Hepatocyte (in vitro differentiated cells): ENCODE measurements around the gene ZNF865. TPM values are rescaled to one million over a fixed set of nuclear protein-coding genes. Genes with fewer than 3 reads are reported as not detected.

Experiments
- DNase-seq: peaks from one replicate; pipeline ENCODE4 v3.0.0-alpha.2; 2016; ENCODE audit warnings: low spot score
- H2AFZ ChIP-seq: fragments of 200-600 bp; sonication (generic); 2 replicates; pipeline ENCODE4 v1.6.0; 2016; ENCODE audit warnings: antibody characterized with exemption, mild to moderate bottlenecking
- H3K27ac ChIP-seq: fragments of 200-600 bp; sonication (generic); 2 replicates; pipeline ENCODE4 v1.5.1; 2016; ENCODE audit warnings: mild to moderate bottlenecking
- H3K27me3 ChIP-seq: fragments of 200-600 bp; sonication (generic); 2 replicates; pipeline ENCODE4 v1.6.1; 2016
- H3K36me3 ChIP-seq: fragments of 200-600 bp; sonication (generic); replicated peaks from 2 replicates; pipeline ENCODE4 v1.5.1; 2016; ENCODE audit warnings: low read depth; ENCODE audit not compliant: insufficient read depth
- H3K4me1 ChIP-seq: fragments of 200-600 bp; sonication (generic); 2 replicates; pipeline ENCODE4 v1.5.1; 2016; ENCODE audit warnings: mild to moderate bottlenecking, moderate library complexity; ENCODE audit not compliant: insufficient read depth
- H3K4me2 ChIP-seq: fragments of 200-600 bp; sonication (generic); 2 replicates; pipeline ENCODE4 v1.6.0; 2016
- H3K4me3 ChIP-seq: fragments of 200-600 bp; sonication (generic); 2 replicates; pipeline ENCODE4 v1.5.1; 2016; ENCODE audit warnings: mild to moderate bottlenecking
- H3K79me2 ChIP-seq: fragments of 200-600 bp; sonication (generic); 2 replicates; pipeline ENCODE4 v1.6.0; 2017; ENCODE audit warnings: mild to moderate bottlenecking
- H3K9me2 ChIP-seq: fragments of 200-600 bp; sonication (generic); replicated peaks from 2 replicates; pipeline ENCODE4 v1.6.0; 2017; ENCODE audit warnings: mild to moderate bottlenecking; ENCODE audit not compliant: insufficient read depth
- H3K9me3 ChIP-seq: fragments of 200-600 bp; sonication (generic); 2 replicates; pipeline ENCODE4 v1.5.1; 2016; ENCODE audit warnings: low read depth, mild to moderate bottlenecking
- H4K20me1 ChIP-seq: fragments of 200-600 bp; sonication (generic); 2 replicates; pipeline ENCODE4 v1.6.0; 2016; ENCODE audit warnings: mild to moderate bottlenecking; ENCODE audit not compliant: insufficient read depth, poor library complexity, severe bottlenecking
- EZH2 ChIP-seq: fragments of 200-600 bp; sonication (generic); IDR thresholded peaks from 2 replicates; pipeline ENCODE4 v1.6.1; 2016; ENCODE audit warnings: antibody characterized with exemption, mild to moderate bottlenecking, borderline replicate concordance
- EZH2phosphoT487 ChIP-seq: fragments of 200-600 bp; sonication (generic); IDR thresholded peaks from one replicate; pipeline ENCODE4 v1.6.1; 2018; ENCODE audit warnings: antibody characterized with exemption, mild to moderate bottlenecking, low read depth, moderate library complexity; ENCODE audit not compliant: unreplicated experiment, severe bottlenecking
- WGBS: methylation state at CpG from one replicate; pipeline ENCODE4 v1.1.6; 2016; ENCODE audit warnings: low lambda C conversion rate; ENCODE audit errors: missing lambda C conversion rate; 5-methylcytosine and 5-hydroxymethylcytosine counted together
- polyA plus RNA-seq: library from polyadenylated mRNA; unstranded; fragments of >200 nt; fragmentation: Nextera tagmentation; extraction: Ambion mirVana; gene quantifications from 2 replicates; pipeline ENCODE4 v1.2.1, GENCODE V29; 2016
- total RNA-seq: library from RNA; depleted of rRNA; stranded (reverse); fragments of >200 nt; gene quantifications from 2 replicates; pipeline ENCODE4 v1.2.3, GENCODE V29; 2014
- TF ChIP-seq, protein P1 (sequence below): fragments of 200-600 bp; sonication (generic); IDR thresholded peaks from 2 replicates; pipeline ENCODE4 v1.5.1; 2016; ENCODE audit warnings: antibody characterized with exemption, mild to moderate bottlenecking; ENCODE audit not compliant: poor library complexity

Gene ZNF865
- total and polyA plus RNA-seq, 2 experiments from 2014 or later: 1.7 to 3.0 TPM

DNA sequence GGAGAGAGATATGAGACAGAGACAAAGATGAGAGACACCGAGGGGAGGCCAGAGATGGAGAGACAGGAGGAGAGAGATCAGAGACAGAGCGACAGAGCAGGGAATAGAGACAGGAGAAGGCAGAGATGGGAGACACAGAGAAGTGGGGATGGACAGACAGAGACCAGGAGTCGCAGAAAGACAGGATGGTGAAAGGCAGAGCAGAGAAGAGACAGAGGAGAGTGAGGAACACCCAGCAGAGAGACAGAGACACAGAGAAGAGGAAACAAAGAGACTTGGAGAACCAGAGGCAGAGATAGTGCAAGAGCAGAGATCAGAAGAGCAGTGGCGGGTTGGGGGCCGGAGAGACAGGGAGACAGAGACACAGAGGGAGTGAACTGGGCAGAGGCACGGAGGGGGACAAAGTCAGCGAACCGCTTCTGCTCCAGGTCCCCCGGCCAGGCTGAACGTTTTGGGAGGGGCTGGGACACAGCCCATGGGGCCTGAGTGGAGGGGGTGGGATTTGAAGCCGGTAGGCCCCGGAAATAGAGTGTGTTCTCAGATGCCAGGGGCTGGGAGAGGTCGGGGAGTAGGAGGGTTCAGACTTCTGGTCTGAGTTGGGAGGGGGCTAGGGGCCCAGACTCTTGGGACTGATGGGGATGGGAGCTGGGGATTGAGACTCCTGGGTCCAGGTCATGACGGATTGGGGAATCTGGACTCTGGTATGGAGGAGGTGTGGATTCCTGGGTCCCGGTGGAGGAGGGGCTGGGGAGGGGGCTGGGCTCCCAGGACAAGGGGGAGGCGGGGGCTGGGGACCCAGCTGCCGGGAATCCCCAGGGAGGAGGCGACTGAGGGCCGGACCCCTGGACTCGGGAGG lies 25.5 kb upstream of the ZNF865 start:
- Histone ChIP-seq H3K9me2 (no peaks in the 10 kb centered on the region), H3K4me2 (peak overlapping the region; percentile 98), H2AFZ (peak overlapping the region; percentile 65), H3K9me3 (no peaks in the 10 kb centered on the region), H3K79me2 (peaks cover 23% of the 10 kb centered on the region), H3K4me1 (peaks cover 6% of the 10 kb centered on the region), H3K36me3 (no peaks in the 10 kb centered on the region), H3K27ac (peak overlapping the region; percentile 97), H4K20me1 (no peaks in the 10 kb centered on the region), H3K4me3 (peak overlapping the region; percentile 82), H3K27me3 (no peaks in the 10 kb centered on the region)
- WGBS: 16% methylated on average over 14 of the region's 20 CpGs
- peak; percentile 63 for DNase-seq
- TF ChIP-seq, protein P1, sequence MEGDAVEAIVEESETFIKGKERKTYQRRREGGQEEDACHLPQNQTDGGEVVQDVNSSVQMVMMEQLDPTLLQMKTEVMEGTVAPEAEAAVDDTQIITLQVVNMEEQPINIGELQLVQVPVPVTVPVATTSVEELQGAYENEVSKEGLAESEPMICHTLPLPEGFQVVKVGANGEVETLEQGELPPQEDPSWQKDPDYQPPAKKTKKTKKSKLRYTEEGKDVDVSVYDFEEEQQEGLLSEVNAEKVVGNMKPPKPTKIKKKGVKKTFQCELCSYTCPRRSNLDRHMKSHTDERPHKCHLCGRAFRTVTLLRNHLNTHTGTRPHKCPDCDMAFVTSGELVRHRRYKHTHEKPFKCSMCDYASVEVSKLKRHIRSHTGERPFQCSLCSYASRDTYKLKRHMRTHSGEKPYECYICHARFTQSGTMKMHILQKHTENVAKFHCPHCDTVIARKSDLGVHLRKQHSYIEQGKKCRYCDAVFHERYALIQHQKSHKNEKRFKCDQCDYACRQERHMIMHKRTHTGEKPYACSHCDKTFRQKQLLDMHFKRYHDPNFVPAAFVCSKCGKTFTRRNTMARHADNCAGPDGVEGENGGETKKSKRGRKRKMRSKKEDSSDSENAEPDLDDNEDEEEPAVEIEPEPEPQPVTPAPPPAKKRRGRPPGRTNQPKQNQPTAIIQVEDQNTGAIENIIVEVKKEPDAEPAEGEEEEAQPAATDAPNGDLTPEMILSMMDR: no peak
- TF ChIP-seq EZH2phosphoT487 (no peak), EZH2 (no peak)

GRCh38 chr19:55580628-55581144 lies 24.8 kb upstream of the ZNF865 start, which contains the start of gene ZNF579:
Gene ZNF579 (minus strand): TSS chr19:55580848. CDS start chr19:55579639, 1,209 bp downstream.
- WGBS: 4% methylated on average over 15 of the region's 24 CpGs
- Histone ChIP-seq H2AFZ (peak within 1 kb of the TSS; percentile 75), H3K4me2 (peak within 1 kb of the TSS; percentile 98)

GRCh38 chr19:55581145-55581822 lies 24.2 kb upstream of the ZNF865 start:
- H3K36me3 ChIP-seq: no peaks in the 10 kb centered on the region
- peak overlapping the region; percentile 78 for H3K4me3 ChIP-seq
- no peaks in the 10 kb centered on the region for H4K20me1 ChIP-seq
- 29% methylated on average over 12 of the region's 12 CpGs for WGBS
- H3K9me3 ChIP-seq: no peaks in the 10 kb centered on the region
- peaks cover 23% of the 10 kb centered on the region for H3K79me2 ChIP-seq
- H3K27ac ChIP-seq: peak overlapping the region; percentile 97
- peak overlapping the region; percentile 75 for H2AFZ ChIP-seq
- peak overlapping the region; percentile 98 for H3K4me2 ChIP-seq
- TF ChIP-seq, protein P1: no peak
- TF ChIP-seq EZH2phosphoT487 (no peak), EZH2 (no peak)
- peak; percentile 50 for DNase-seq
- H3K27me3 ChIP-seq: no peaks in the 10 kb centered on the region
- no peaks in the 10 kb centered on the region for H3K9me2 ChIP-seq
- H3K4me1 ChIP-seq: peaks cover 7% of the 10 kb centered on the region

More at GRCh38 chr19:55580628-55581144, 24.8 kb upstream of the ZNF865 start, which contains the start of gene ZNF579:
- Histone ChIP-seq H3K27ac (peak within 1 kb of the TSS; percentile 97), H3K27me3 (no peaks in the 10 kb centered on the region), H3K9me3 (no peaks in the 10 kb centered on the region), H3K36me3 (no peaks in the 10 kb centered on the region), H3K79me2 (peaks cover 23% of the 10 kb centered on the region), H3K9me2 (no peaks in the 10 kb centered on the region), H4K20me1 (no peaks in the 10 kb centered on the region), H3K4me3 (peak within 1 kb of the TSS; percentile 82), H3K4me1 (peaks cover 6% of the 10 kb centered on the region)
- no peak for TF ChIP-seq EZH2
- TF ChIP-seq, protein P1: no peak
- no peak for TF ChIP-seq EZH2phosphoT487
- peak; percentile 92 for DNase-seq
